OCI-LY3 (cell line): ENCODE measurements around the gene SORBS1.

Experiments used
- H2AFZ ChIP-seq: fragments of 200-600, 300-600 bp; shearing (Covaris generic); 2 replicates; pipeline ENCODE4 v1.6.0; 2014; ENCODE audit warnings: antibody characterized with exemption, low read depth, low read length
- H3K27ac ChIP-seq: fragments of 200-600, 300-600 bp; sonication (generic); 2 replicates; pipeline ENCODE4 v1.5.1; 2014; ENCODE audit warnings: mild to moderate bottlenecking, low read length, moderate library complexity, mixed read lengths
- H3K27me3 ChIP-seq: fragments of 200-600, 300-600 bp; sonication (generic); 2 replicates; pipeline ENCODE4 v1.6.1; 2014; ENCODE audit warnings: low read depth, low read length, mixed read lengths
- H3K36me3 ChIP-seq: fragments of 200-600, 300-600 bp; sonication (generic); replicated peaks from 2 replicates; pipeline ENCODE3; 2014; ENCODE audit warnings: low read depth, low read length, mixed read lengths
- H3K4me1 ChIP-seq: fragments of 300-600, 200-600 bp; sonication (generic); 2 replicates; pipeline ENCODE4 v1.6.1; 2014; ENCODE audit warnings: low read length, mixed read lengths
- H3K4me2 ChIP-seq: fragments of 200-600, 300-600 bp; sonication (generic); 2 replicates; pipeline ENCODE4 v1.6.1; 2014; ENCODE audit warnings: low read length, mixed read lengths
- H3K4me3 ChIP-seq: fragments of 300-600, 200-600 bp; sonication (generic); 2 replicates; pipeline ENCODE4 v1.5.1; 2014; ENCODE audit warnings: antibody characterized with exemption, mild to moderate bottlenecking, low read length, moderate library complexity
- H3K79me2 ChIP-seq: fragments of 300-600, 200-600 bp; shearing (Covaris generic); 2 replicates; pipeline ENCODE4 v1.6.1; 2014; ENCODE audit warnings: mild to moderate bottlenecking, low read length, mixed read lengths
- H3K9ac ChIP-seq: fragments of 300-600, 200-600 bp; shearing (Covaris generic); 2 replicates; pipeline ENCODE4 v1.6.0; 2014; ENCODE audit warnings: mild to moderate bottlenecking, low read length, moderate library complexity
- H3K9me3 ChIP-seq: fragments of 200-600, 300-600 bp; shearing (Covaris generic); 2 replicates; pipeline ENCODE4 v1.6.1; 2014; ENCODE audit warnings: low read length, mixed read lengths; ENCODE audit not compliant: insufficient read depth
- H4K20me1 ChIP-seq: fragments of 200-600, 300-600 bp; sonication (generic); 2 replicates; pipeline ENCODE4 v1.6.1; 2016; ENCODE audit warnings: low read length, mixed read lengths; ENCODE audit not compliant: insufficient read depth
- EZH2phosphoT487 ChIP-seq: fragments of 200-600 bp; shearing (Covaris generic); IDR thresholded peaks from 2 replicates; pipeline ENCODE4 v1.6.1; 2018; ENCODE audit warnings: antibody characterized with exemption, mixed run types, low read depth
- TF ChIP-seq, protein P1 (sequence below): fragments of 200-600, 300-600 bp; sonication (generic); IDR thresholded peaks from 2 replicates; pipeline ENCODE4 v1.5.1; 2014; ENCODE audit warnings: antibody characterized with exemption, low read length, low read depth

Gene SORBS1

DNA sequence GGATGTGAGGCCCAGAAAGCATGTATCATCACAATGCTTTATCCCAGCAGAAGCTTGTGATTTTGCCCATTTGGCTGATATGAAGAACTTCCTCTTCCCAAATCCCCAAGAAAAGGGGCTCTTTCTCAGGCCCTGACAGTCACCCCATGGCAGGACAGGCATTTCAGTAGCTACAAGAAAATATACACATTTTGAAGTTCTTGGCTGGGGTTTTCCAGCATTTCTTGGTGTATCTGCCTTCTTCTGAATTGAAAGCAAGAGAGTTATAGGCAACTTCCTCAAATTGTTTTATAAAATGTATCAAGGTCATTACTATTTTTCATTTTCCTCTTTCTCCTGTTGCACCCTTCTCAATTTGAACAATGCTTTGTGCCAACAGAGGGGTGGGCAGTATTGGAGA is 207.1 kb downstream of the SORBS1 start:
- TF ChIP-seq EZH2phosphoT487, result no peak
- TF ChIP-seq, protein P1, sequence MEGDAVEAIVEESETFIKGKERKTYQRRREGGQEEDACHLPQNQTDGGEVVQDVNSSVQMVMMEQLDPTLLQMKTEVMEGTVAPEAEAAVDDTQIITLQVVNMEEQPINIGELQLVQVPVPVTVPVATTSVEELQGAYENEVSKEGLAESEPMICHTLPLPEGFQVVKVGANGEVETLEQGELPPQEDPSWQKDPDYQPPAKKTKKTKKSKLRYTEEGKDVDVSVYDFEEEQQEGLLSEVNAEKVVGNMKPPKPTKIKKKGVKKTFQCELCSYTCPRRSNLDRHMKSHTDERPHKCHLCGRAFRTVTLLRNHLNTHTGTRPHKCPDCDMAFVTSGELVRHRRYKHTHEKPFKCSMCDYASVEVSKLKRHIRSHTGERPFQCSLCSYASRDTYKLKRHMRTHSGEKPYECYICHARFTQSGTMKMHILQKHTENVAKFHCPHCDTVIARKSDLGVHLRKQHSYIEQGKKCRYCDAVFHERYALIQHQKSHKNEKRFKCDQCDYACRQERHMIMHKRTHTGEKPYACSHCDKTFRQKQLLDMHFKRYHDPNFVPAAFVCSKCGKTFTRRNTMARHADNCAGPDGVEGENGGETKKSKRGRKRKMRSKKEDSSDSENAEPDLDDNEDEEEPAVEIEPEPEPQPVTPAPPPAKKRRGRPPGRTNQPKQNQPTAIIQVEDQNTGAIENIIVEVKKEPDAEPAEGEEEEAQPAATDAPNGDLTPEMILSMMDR, result no peak
- no peak overlapping the region for H3K9ac ChIP-seq
- no peaks in the 10 kb centered on the region for H3K79me2 ChIP-seq
- no peaks in the 10 kb centered on the region for H3K4me1 ChIP-seq
- H3K36me3 ChIP-seq, result no peaks in the 10 kb centered on the region
- H3K27ac ChIP-seq, result no peak overlapping the region
- H3K27me3 ChIP-seq, result peaks cover 7% of the 10 kb centered on the region; the same call in 1 of the 2 replicates
- no peak overlapping the region for H3K4me2 ChIP-seq
- H3K9me3 ChIP-seq, result no peaks in the 10 kb centered on the region
- no peak overlapping the region for H2AFZ ChIP-seq
- H3K4me3 ChIP-seq, result no peak overlapping the region
- no peaks in the 10 kb centered on the region for H4K20me1 ChIP-seq

DNA sequence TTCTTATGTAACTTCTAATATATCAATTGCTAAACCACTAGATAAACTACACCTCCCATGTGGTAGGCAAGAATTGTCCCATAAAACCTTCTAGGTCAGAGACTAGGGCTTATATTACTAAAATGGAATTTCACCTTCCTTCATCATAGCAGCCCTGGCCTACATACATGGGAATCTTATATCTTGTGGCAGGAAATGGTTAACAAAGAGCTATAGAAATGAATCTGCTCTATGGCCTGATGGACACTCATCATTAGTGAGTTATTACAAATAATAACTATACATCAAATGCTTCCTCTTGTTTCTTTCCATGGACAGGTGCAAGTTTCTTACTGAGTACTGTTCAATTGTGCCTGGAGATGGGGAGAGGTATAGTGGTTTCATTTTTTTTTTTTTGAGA is 208.0 kb downstream of the SORBS1 start:
- no peaks in the 10 kb centered on the region for H3K36me3 ChIP-seq
- H2AFZ ChIP-seq, result no peak overlapping the region
- no peak overlapping the region for H3K4me2 ChIP-seq
- H3K27ac ChIP-seq, result no peak overlapping the region
- no peak for TF ChIP-seq EZH2phosphoT487
- TF ChIP-seq, protein P1, result no peak
- H3K4me1 ChIP-seq, result no peaks in the 10 kb centered on the region
- H4K20me1 ChIP-seq, result no peaks in the 10 kb centered on the region
- no peaks in the 10 kb centered on the region for H3K9me3 ChIP-seq
- H3K27me3 ChIP-seq, result peaks cover 7% of the 10 kb centered on the region; the same call in 1 of the 2 replicates
- H3K9ac ChIP-seq, result no peak overlapping the region
- no peak overlapping the region for H3K4me3 ChIP-seq
- no peaks in the 10 kb centered on the region for H3K79me2 ChIP-seq

DNA sequence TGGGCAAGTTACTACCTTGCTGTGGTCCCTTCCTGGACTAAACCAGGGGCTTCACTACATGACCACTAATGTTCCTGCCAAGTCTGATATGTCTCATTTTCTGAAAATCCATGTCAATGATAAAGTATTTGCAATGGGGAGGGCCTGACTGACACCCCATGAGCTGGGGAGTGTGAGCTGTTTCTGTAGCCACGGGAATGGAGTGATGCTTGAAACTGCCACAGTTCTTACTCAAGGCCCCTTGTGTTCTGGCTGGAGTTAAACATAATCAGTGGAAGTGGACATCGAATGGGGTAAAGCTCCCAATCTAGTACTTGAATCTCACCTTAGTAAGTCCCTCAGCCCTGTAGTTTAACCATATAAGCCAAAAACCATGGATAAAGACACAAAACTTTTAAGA is 208.5 kb downstream of the SORBS1 start:
- no peaks in the 10 kb centered on the region for H3K79me2 ChIP-seq
- H3K27ac ChIP-seq, result no peak overlapping the region
- no peaks in the 10 kb centered on the region for H3K36me3 ChIP-seq
- H3K4me3 ChIP-seq, result no peak overlapping the region
- H4K20me1 ChIP-seq, result no peaks in the 10 kb centered on the region
- TF ChIP-seq, protein P1, result no peak
- no peak for TF ChIP-seq EZH2phosphoT487
- H2AFZ ChIP-seq, result no peak overlapping the region
- no peaks in the 10 kb centered on the region for H3K4me1 ChIP-seq
- no peak overlapping the region for H3K9ac ChIP-seq
- H3K4me2 ChIP-seq, result no peak overlapping the region
- peaks cover 7% of the 10 kb centered on the region; the same call in 1 of the 2 replicates for H3K27me3 ChIP-seq
- no peaks in the 10 kb centered on the region for H3K9me3 ChIP-seq

DNA sequence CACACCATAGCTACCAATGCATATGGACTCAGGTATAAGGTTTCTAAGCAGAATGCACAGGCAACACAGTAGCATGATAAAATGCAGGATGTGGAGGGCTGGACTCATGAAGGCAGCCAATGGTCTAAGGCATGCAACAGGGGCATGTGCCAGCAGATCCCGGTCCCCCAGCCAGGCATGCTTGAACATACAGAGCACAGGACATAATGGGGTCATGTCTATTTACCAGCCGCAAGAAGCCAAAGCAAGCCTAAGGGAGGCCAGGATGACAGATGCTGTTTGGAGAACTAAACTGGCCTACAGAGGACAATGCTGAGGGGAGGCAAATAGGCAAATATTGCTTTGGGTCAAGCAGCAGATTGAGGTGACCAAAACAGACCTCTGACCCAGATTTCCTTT is 210.3 kb downstream of the SORBS1 start:
- Histone ChIP-seq H3K4me2 (no peak overlapping the region), H3K9ac (no peak overlapping the region), H3K27me3 (peaks cover 10% of the 10 kb centered on the region), H3K4me1 (no peaks in the 10 kb centered on the region), H2AFZ (no peak overlapping the region), H3K4me3 (no peak overlapping the region), H3K36me3 (no peaks in the 10 kb centered on the region), H3K79me2 (no peaks in the 10 kb centered on the region), H4K20me1 (no peaks in the 10 kb centered on the region), H3K9me3 (no peaks in the 10 kb centered on the region), H3K27ac (no peak overlapping the region)
- no peak for TF ChIP-seq EZH2phosphoT487
- TF ChIP-seq, protein P1, result no peak
